CD14-positive monocyte (primary cell): ENCODE measurements around the gene LBP. TPM values are rescaled to one million over a fixed set of nuclear protein-coding genes. Genes with fewer than 3 reads are reported as not detected.

Source experiments
- DNase-seq, 3 donors: peaks; one replicate each; pipeline ENCODE4 v3.0.0-alpha.2; 2011 to 2022
- H2AFZ ChIP-seq: 2 replicates; pipeline ENCODE4 v1.6.0; 2012; ENCODE audit warnings: mild to moderate bottlenecking, low read depth, low read length, inconsistent platforms; ENCODE audit not compliant: insufficient read depth, poor library complexity, severe bottlenecking
- H3K27ac ChIP-seq, 2 donors: 1 replicate in 1 of 2; 2 replicates in 1 of 2; pipeline ENCODE4 v1.5.1; 2012 to 2013; ENCODE audit warnings: low read length in 2 of 2, control low read depth in 1 of 2, inconsistent platforms in 1 of 2, low read depth in 1 of 2, mild to moderate bottlenecking in 1 of 2
- H3K27me3 ChIP-seq, 2 donors: one replicate each; pipeline versions ENCODE4 v1.6.0 to v1.6.1; 2011 to 2013; ENCODE audit warnings: low read length in 2 of 2; ENCODE audit not compliant: control insufficient read depth in 2 of 2, insufficient read depth in 2 of 2
- H3K36me3 ChIP-seq, 2 donors: replicated peaks in 1 of 2; 1 replicate in 1 of 2; 2 replicates in 1 of 2; pipeline versions ENCODE4 v1.5.1 to v1.6.1; 2012 to 2013; ENCODE audit warnings: low read length in 2 of 2, control low read depth in 1 of 2, inconsistent platforms in 1 of 2, mild to moderate bottlenecking in 1 of 2; ENCODE audit not compliant: insufficient read depth in 2 of 2, control insufficient read depth in 1 of 2
- H3K4me1 ChIP-seq, 2 donors: 1 replicate in 1 of 2; 2 replicates in 1 of 2; pipeline versions ENCODE4 v1.5.1 to v1.6.1; 2012 to 2013; ENCODE audit warnings: low read length in 2 of 2, control low read depth in 1 of 2, inconsistent platforms in 1 of 2, mild to moderate bottlenecking in 1 of 2, moderate library complexity in 1 of 2; ENCODE audit not compliant: insufficient read depth in 2 of 2, control insufficient read depth in 1 of 2
- H3K4me2 ChIP-seq: replicated peaks from 2 replicates; pipeline ENCODE3; 2012; ENCODE audit warnings: low read length, moderate library complexity, mild to moderate bottlenecking; ENCODE audit not compliant: poor library complexity, severe bottlenecking; ENCODE audit errors: extremely low read depth
- H3K4me3 ChIP-seq, 3 experiments: fragments of 200-600 bp in 1 of 3; sonication (generic) in 1 of 3; replicated peaks in 1 of 3; 1 replicate in 2 of 3; 2 replicates in 1 of 3; pipeline ENCODE4 v1.5.1; 2011 to 2013; ENCODE audit warnings: low read length in 3 of 3, mild to moderate bottlenecking in 3 of 3, control low read depth in 2 of 3, low read depth in 2 of 3, inconsistent platforms in 1 of 3, moderate library complexity in 1 of 3
- H3K79me2 ChIP-seq: 2 replicates; pipeline ENCODE4 v1.6.0; 2012; ENCODE audit warnings: mild to moderate bottlenecking, control low read depth, inconsistent platforms, low read length, moderate library complexity; ENCODE audit not compliant: insufficient read depth
- H3K9ac ChIP-seq: 2 replicates; pipeline ENCODE4 v1.6.0; 2017; ENCODE audit warnings: low read length, mild to moderate bottlenecking; ENCODE audit not compliant: insufficient read depth, poor library complexity, severe bottlenecking
- H3K9me3 ChIP-seq, 2 donors: replicated peaks in 1 of 2; 1 replicate in 1 of 2; 2 replicates in 1 of 2; pipeline versions ENCODE4 v1.5.1 to v1.6.1; 2012 to 2013; ENCODE audit warnings: low read length in 2 of 2, control low read depth in 1 of 2; ENCODE audit not compliant: control insufficient read depth in 1 of 2, insufficient read depth in 1 of 2
- H4K20me1 ChIP-seq: 2 replicates; pipeline ENCODE4 v1.6.0; 2012; ENCODE audit warnings: mild to moderate bottlenecking, low read length, control low read depth, moderate library complexity; ENCODE audit not compliant: insufficient read depth
- H3K27ac Mint-ChIP-seq, 7 donors: one replicate each; pipeline ENCODE4 v1.8.0; 2020; ENCODE audit warnings: mild to moderate bottlenecking in 7 of 7, mixed read lengths in 7 of 7, moderate library complexity in 6 of 7, inconsistent platforms in 2 of 7
- H3K27me3 Mint-ChIP-seq, 3 donors: one replicate each; pipeline ENCODE4 v1.8.0; 2021 to 2022; ENCODE audit warnings: low read depth in 3 of 3, mild to moderate bottlenecking in 3 of 3, mixed read lengths in 3 of 3, moderate library complexity in 3 of 3, inconsistent platforms in 1 of 3
- H3K36me3 Mint-ChIP-seq, 2 donors: one replicate each; pipeline ENCODE4 v1.8.0; 2020; ENCODE audit warnings: mixed read lengths in 2 of 2, inconsistent platforms in 1 of 2, mild to moderate bottlenecking in 1 of 2
- H3K4me1 Mint-ChIP-seq: one replicate; pipeline ENCODE4 v1.8.0; 2020; ENCODE audit warnings: mild to moderate bottlenecking, mixed read lengths
- H3K4me3 Mint-ChIP-seq, 2 donors: one replicate each; pipeline ENCODE4 v1.8.0; 2020; ENCODE audit warnings: mild to moderate bottlenecking in 2 of 2, mixed read lengths in 2 of 2, moderate library complexity in 1 of 2
- H3K9me3 Mint-ChIP-seq, 7 donors: one replicate each; pipeline ENCODE4 v1.8.0; 2020 to 2022; ENCODE audit warnings: mixed read lengths in 7 of 7, mild to moderate bottlenecking in 6 of 7, moderate library complexity in 6 of 7, inconsistent platforms in 2 of 7
- WGBS: methylation state at CpG from one replicate; pipeline ENCODE4 v1.1.5; 2013; ENCODE audit warnings: missing lambda C conversion rate; ENCODE audit not compliant: insufficient coverage; 5-methylcytosine and 5-hydroxymethylcytosine counted together
- intact Hi-C, 2 donors: fragments of 100-400 bp; cut with micrococcal nuclease; formaldehyde crosslinking; loops; one replicate each; pipeline versions ENCODE4 v1.15.0 to v1.15.1; 2023
- polyA plus RNA-seq, 3 donors: library from polyadenylated mRNA; depleted of rRNA in 1 of 3; unstranded in 2 of 3; stranded (reverse) in 1 of 3; fragments of 300-500 nt in 2 of 3; fragments of >200 nt in 1 of 3; fragmentation: Illumina TruSeq in 2 of 3; gene quantifications; 1 replicate in 2 of 3; 2 replicates in 1 of 3; pipeline ENCODE4 v1.2.3, GENCODE V29; 2012 to 2021
- TF ChIP-seq, protein P1 (sequence below): fragments of 200-600 bp; IDR thresholded peaks from one replicate; pipeline ENCODE4 v1.8.0; 2022; ENCODE audit warnings: antibody characterized with exemption, mild to moderate bottlenecking

LBP gene
- polyA plus RNA-seq, 3 donors, result not detected

GRCh38 chr20:38355161-38356012 is 9.1 kb downstream of the LBP start:
- Histone ChIP-seq H3K27ac (no peak overlapping the region), H3K9me3 (no peaks in the 10 kb centered on the region), H2AFZ (no peak overlapping the region), H3K4me1 (no peaks in the 10 kb centered on the region), H4K20me1 (no peaks in the 10 kb centered on the region), H3K27me3 (no peaks in the 10 kb centered on the region), H3K36me3 (no peaks in the 10 kb centered on the region), H3K4me2 (no peak overlapping the region), H3K9ac (no peak overlapping the region), H3K4me3 (no peak overlapping the region), H3K79me2 (no peaks in the 10 kb centered on the region)
- Mint-ChIP-seq H3K27ac (no peak overlapping the region), H3K4me3 (no peak overlapping the region), H3K4me1 (peaks cover 7% of the 10 kb centered on the region), H3K9me3 (peaks cover 0 to 4% (median 0%) of the 10 kb centered on the region in 7 donors), H3K27me3 (peaks cover 0 to 8% (median 3%) of the 10 kb centered on the region in 3 donors), H3K36me3 (no peaks in the 10 kb centered on the region)
- 99% methylated on average over 14 of the region's 18 CpGs for WGBS
- intact Hi-C loops, result no loop called here
- TF ChIP-seq, protein P1, sequence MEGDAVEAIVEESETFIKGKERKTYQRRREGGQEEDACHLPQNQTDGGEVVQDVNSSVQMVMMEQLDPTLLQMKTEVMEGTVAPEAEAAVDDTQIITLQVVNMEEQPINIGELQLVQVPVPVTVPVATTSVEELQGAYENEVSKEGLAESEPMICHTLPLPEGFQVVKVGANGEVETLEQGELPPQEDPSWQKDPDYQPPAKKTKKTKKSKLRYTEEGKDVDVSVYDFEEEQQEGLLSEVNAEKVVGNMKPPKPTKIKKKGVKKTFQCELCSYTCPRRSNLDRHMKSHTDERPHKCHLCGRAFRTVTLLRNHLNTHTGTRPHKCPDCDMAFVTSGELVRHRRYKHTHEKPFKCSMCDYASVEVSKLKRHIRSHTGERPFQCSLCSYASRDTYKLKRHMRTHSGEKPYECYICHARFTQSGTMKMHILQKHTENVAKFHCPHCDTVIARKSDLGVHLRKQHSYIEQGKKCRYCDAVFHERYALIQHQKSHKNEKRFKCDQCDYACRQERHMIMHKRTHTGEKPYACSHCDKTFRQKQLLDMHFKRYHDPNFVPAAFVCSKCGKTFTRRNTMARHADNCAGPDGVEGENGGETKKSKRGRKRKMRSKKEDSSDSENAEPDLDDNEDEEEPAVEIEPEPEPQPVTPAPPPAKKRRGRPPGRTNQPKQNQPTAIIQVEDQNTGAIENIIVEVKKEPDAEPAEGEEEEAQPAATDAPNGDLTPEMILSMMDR, result no peak
- peak in 1 of 3 donors; percentile 6 for DNase-seq

GRCh38 chr20:38357653-38358207 is 11.4 kb downstream of the LBP start:
- H3K27me3 ChIP-seq, result no peaks in the 10 kb centered on the region
- no peaks in the 10 kb centered on the region for H3K4me1 ChIP-seq
- intact Hi-C loops, result no loop called here
- H4K20me1 ChIP-seq, result no peaks in the 10 kb centered on the region
- H3K27ac ChIP-seq, result no peak overlapping the region
- Mint-ChIP-seq H3K4me1 (peaks cover 7% of the 10 kb centered on the region), H3K27ac (no peak overlapping the region), H3K4me3 (no peak overlapping the region), H3K27me3 (peaks cover 1 to 5% (median 3%) of the 10 kb centered on the region in 3 donors), H3K9me3 (peaks cover 0 to 4% (median 0%) of the 10 kb centered on the region in 7 donors), H3K36me3 (no peaks in the 10 kb centered on the region)
- TF ChIP-seq, protein P1, result no peak
- DNase-seq, result no peak
- no peak overlapping the region for H3K4me2 ChIP-seq
- H3K36me3 ChIP-seq, result no peaks in the 10 kb centered on the region
- H3K79me2 ChIP-seq, result no peaks in the 10 kb centered on the region
- no peaks in the 10 kb centered on the region for H3K9me3 ChIP-seq
- WGBS, result 71% methylated on average over 3 of the region's 7 CpGs
- no peak overlapping the region for H2AFZ ChIP-seq
- H3K9ac ChIP-seq, result no peak overlapping the region
- H3K4me3 ChIP-seq, result no peak overlapping the region
